ENCODE data around the gene PTPRJ. TPM values are rescaled to one million over a fixed set of nuclear protein-coding genes. Genes with fewer than 3 reads are reported as not detected.

PTPRJ gene
- total and polyA plus RNA-seq, 4 donors, result 4.1 to 24.7 (median 14.6) TPM

GRCh38 chr11:48006301-48006992, 26.1 kb downstream of the PTPRJ start (continued):
- TF ChIP-seq, protein P1, sequence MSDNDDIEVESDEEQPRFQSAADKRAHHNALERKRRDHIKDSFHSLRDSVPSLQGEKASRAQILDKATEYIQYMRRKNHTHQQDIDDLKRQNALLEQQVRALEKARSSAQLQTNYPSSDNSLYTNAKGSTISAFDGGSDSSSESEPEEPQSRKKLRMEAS (IDR thresholded peaks at IDR 0.05), result no peak
- TF ChIP-seq EGR1 (IDR thresholded peaks at IDR 0.05; ENCODE audit: low read depth in 2 of 2) (no peak), YY1 (IDR thresholded peaks at IDR 0.05) (no peak)

DNA sequence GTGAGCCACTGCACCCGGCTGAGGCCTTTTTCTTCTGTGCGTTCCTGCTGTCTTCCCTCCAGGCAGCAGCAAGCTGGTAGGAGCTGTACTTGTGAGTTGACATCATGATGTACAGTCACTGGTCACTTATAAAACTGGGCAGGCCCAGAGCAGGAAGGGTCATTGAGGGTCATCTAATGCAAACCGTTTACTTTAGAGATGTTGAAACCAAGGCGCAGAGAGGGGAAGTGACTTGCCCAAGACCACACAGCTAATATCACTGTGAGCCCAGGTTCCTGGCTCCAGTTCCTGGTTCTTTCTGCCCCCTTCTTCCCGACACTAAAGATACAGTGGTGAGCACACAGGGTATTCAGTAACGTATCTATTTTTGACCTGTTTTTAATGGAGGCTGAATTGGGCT, 27.3 kb downstream of the PTPRJ start:
- Histone ChIP-seq H3K36me3 (ENCODE audit: control insufficient read depth in 4 of 4, insufficient read depth in 3 of 4, low read depth in 1 of 4, low read length in 3 of 4) (no peaks in the 10 kb centered on the region), H3K27ac (ENCODE audit: low read depth in 1 of 2, low read length in 2 of 2) (peak overlapping the region; percentile 21 to 62), H3K27me3 (ENCODE audit: control insufficient read depth in 4 of 4, insufficient read depth in 4 of 4, low read length in 3 of 4) (no peaks in the 10 kb centered on the region), H3K9ac (ENCODE audit: low read depth in 1 of 2, low read length in 2 of 2) (no peak overlapping the region), H3K9me3 (ENCODE audit: control insufficient read depth in 4 of 4, low read length in 3 of 4) (no peaks in the 10 kb centered on the region), H3K4me3 (ENCODE audit: low read depth in 1 of 3, low read length in 3 of 3) (no peak overlapping the region), H3K4me1 (ENCODE audit: control insufficient read depth in 4 of 4, insufficient read depth in 4 of 4, low read length in 3 of 4) (peaks cover 9 to 38% (median 29%) of the 10 kb centered on the region in 4 donors)
- WGBS, result 52% methylated on average over 6 of the region's 6 CpGs
- TF ChIP-seq SP1 (IDR thresholded peaks at IDR 0.05) (peak; percentile 30), HNF4G (IDR thresholded peaks at IDR 0.05) (no peak), RXRA (IDR thresholded peaks at IDR 0.05) (peak; percentile 79 to 85), JUND (IDR thresholded peaks at IDR 0.05) (peak in 1 of 2 donors; percentile 54), TAF1 (conservative IDR thresholded peaks at IDR 0.05) (no peak), YY1 (IDR thresholded peaks at IDR 0.05) (peak; percentile 12), EGR1 (IDR thresholded peaks at IDR 0.05; ENCODE audit: low read depth in 2 of 2) (no peak), REST (IDR thresholded peaks at IDR 0.05) (no peak), FOXA2 (IDR thresholded peaks at IDR 0.05) (peak; percentile 33), NR2F2 (IDR thresholded peaks at IDR 0.05) (no peak), FOXA1 (IDR thresholded peaks at IDR 0.05) (peak; percentile 31), GABPA (IDR thresholded peaks at IDR 0.05 in 1 of 2, conservative IDR thresholded peaks at IDR 0.05 in 1 of 2) (no peak), HNF4A (conservative IDR thresholded peaks at IDR 0.05) (peak; percentile 20 to 42), CTCF (IDR thresholded peaks at IDR 0.05; ENCODE audit: low read depth, low read length, missing input control) (no peak), RAD21 (IDR thresholded peaks at IDR 0.05) (peak in 1 of 2 donors; percentile 45)
- TF ChIP-seq, protein P2, sequence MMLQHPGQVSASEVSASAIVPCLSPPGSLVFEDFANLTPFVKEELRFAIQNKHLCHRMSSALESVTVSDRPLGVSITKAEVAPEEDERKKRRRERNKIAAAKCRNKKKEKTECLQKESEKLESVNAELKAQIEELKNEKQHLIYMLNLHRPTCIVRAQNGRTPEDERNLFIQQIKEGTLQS (IDR thresholded peaks at IDR 0.05), result no peak
- TF ChIP-seq, protein P3, sequence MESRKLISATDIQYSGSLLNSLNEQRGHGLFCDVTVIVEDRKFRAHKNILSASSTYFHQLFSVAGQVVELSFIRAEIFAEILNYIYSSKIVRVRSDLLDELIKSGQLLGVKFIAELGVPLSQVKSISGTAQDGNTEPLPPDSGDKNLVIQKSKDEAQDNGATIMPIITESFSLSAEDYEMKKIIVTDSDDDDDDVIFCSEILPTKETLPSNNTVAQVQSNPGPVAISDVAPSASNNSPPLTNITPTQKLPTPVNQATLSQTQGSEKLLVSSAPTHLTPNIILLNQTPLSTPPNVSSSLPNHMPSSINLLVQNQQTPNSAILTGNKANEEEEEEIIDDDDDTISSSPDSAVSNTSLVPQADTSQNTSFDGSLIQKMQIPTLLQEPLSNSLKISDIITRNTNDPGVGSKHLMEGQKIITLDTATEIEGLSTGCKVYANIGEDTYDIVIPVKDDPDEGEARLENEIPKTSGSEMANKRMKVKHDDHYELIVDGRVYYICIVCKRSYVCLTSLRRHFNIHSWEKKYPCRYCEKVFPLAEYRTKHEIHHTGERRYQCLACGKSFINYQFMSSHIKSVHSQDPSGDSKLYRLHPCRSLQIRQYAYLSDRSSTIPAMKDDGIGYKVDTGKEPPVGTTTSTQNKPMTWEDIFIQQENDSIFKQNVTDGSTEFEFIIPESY (IDR thresholded peaks at IDR 0.05), result no peak
- TF ChIP-seq, protein P1 (IDR thresholded peaks at IDR 0.05), result no peak
- no peak for DNase-seq (ENCODE audit: low spot score)

Measured in liver (tissue), 9 donors.